Measurements from ENCODE around the gene UQCR10. TPM values are rescaled to one million over a fixed set of nuclear protein-coding genes. Genes with fewer than 3 reads are reported as not detected.

The UQCR10 gene
- total RNA-seq, 1 experiment from 2014 or later = 119 TPM

- TF ChIP-seq, protein P1, sequence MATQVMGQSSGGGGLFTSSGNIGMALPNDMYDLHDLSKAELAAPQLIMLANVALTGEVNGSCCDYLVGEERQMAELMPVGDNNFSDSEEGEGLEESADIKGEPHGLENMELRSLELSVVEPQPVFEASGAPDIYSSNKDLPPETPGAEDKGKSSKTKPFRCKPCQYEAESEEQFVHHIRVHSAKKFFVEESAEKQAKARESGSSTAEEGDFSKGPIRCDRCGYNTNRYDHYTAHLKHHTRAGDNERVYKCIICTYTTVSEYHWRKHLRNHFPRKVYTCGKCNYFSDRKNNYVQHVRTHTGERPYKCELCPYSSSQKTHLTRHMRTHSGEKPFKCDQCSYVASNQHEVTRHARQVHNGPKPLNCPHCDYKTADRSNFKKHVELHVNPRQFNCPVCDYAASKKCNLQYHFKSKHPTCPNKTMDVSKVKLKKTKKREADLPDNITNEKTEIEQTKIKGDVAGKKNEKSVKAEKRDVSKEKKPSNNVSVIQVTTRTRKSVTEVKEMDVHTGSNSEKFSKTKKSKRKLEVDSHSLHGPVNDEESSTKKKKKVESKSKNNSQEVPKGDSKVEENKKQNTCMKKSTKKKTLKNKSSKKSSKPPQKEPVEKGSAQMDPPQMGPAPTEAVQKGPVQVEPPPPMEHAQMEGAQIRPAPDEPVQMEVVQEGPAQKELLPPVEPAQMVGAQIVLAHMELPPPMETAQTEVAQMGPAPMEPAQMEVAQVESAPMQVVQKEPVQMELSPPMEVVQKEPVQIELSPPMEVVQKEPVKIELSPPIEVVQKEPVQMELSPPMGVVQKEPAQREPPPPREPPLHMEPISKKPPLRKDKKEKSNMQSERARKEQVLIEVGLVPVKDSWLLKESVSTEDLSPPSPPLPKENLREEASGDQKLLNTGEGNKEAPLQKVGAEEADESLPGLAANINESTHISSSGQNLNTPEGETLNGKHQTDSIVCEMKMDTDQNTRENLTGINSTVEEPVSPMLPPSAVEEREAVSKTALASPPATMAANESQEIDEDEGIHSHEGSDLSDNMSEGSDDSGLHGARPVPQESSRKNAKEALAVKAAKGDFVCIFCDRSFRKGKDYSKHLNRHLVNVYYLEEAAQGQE (IDR thresholded peaks at IDR 0.05; ENCODE audit: low read depth) = no peak
- TF ChIP-seq TCF7L2 (IDR thresholded peaks at IDR 0.05; ENCODE audit: borderline replicate concordance, extremely low read depth, insufficient read depth, insufficient read length) (no peak), EZH2phosphoT487 (IDR thresholded peaks at IDR 0.05; ENCODE audit: borderline replicate concordance) (no peak), CEBPB (IDR thresholded peaks at IDR 0.05; ENCODE audit: low read depth) (no peak), POLR2A (IDR thresholded peaks at IDR 0.05; ENCODE audit: borderline replicate concordance, extremely low read depth, insufficient read depth, insufficient read length) (no peak), EGR1 (IDR thresholded peaks at IDR 0.05; ENCODE audit: low read depth) (no peak), JUND (IDR thresholded peaks at IDR 0.05) (no peak), CTCF (IDR thresholded peaks at IDR 0.05 in 2 of 3, conservative IDR thresholded peaks at IDR 0.05 in 1 of 3; ENCODE audit: borderline replicate concordance in 1 of 3, insufficient read depth in 1 of 3, low read depth in 2 of 3, low read length in 2 of 3) (no peak), SIN3A (IDR thresholded peaks at IDR 0.05; ENCODE audit: low read depth) (no peak)
- Histone ChIP-seq H3K4me3 (replicated peaks in 1 of 2; ENCODE audit: low read depth in 1 of 2, low read length in 2 of 2) (no peak overlapping the region), H2AFZ (ENCODE audit: low read depth, low read length, poor library complexity, severe bottlenecking) (no peak overlapping the region), H3K9me2 (ENCODE audit: insufficient read depth) (no peaks in the 10 kb centered on the region), H3K4me1 (ENCODE audit: control insufficient read depth in 1 of 2, insufficient read depth in 2 of 2, low read length in 2 of 2) (peaks cover 0 to 5% of the 10 kb centered on the region in 2 experiments; a peak in 2 of 4 replicates), H3K9ac (ENCODE audit: low read length) (no peak overlapping the region), H3K27ac (ENCODE audit: low read depth, low read length) (no peak overlapping the region), H3K9me3 (ENCODE audit: control insufficient read depth in 1 of 2, insufficient read depth in 1 of 2, low read depth in 1 of 2, low read length in 2 of 2) (no peaks in the 10 kb centered on the region), H3K79me2 (ENCODE audit: insufficient read depth, low read length) (no peaks in the 10 kb centered on the region), H3K4me2 (ENCODE audit: low read length) (no peak overlapping the region), H3K27me3 (ENCODE audit: insufficient read depth, low read length) (no peaks in the 10 kb centered on the region), H4K20me1 (ENCODE audit: insufficient read depth) (no peaks in the 10 kb centered on the region), H3K36me3 (ENCODE audit: control insufficient read depth in 1 of 2, insufficient read depth in 2 of 2, low read length in 2 of 2) (no peaks in the 10 kb centered on the region)
- ChIA-PET POLR2A (no interaction called here), CTCF (no interaction called here), RAD21 (ENCODE audit: low non-redundant PET in 1 of 2, low total read pairs in 2 of 2, uncharacterized antibody in 2 of 2, unreplicated experiment in 2 of 2) (no interaction called here)
- ATAC-seq (no peak), DNase-seq (ENCODE audit: low read depth, low spot score) (no peak)
- intact Hi-C loops (cut with micrococcal nuclease) = no loop called here
- no TSS peak for BruUV-seq (replicated peaks)
Measured at GRCh38 chr22:29720811-29721323, 46.3 kb upstream of the UQCR10 start.

Data from HCT116 (cell line).